WI38 (cell line): Measurements from ENCODE around the gene DPPA3.
"Not testable (repeated sequence)": the region's sequence is repeated elsewhere in the genome, so short reads cannot be mapped to it uniquely, and the experiment has no call there.

Experiments
- H3K4me3 ChIP-seq: 2 replicates; pipeline ENCODE4 v1.5.1; 2011; ENCODE audit warnings: low read depth, mild to moderate bottlenecking, control low read depth, low read length
- CTCF ChIP-seq: IDR thresholded peaks from 2 replicates; pipeline ENCODE4 v1.5.1; 2012; ENCODE audit warnings: low read depth, mild to moderate bottlenecking, control low read depth, low read length

DPPA3 gene

GRCh38 chr12:7731486-7731885, 20.3 kb downstream of the DPPA3 start:
- H3K4me3 ChIP-seq = no peak overlapping the region
- no peak for TF ChIP-seq CTCF

GRCh38 chr12:7732993-7733392, 21.8 kb downstream of the DPPA3 start:
- H3K4me3 ChIP-seq = no peak overlapping the region
- TF ChIP-seq CTCF = no peak

GRCh38 chr12:7747246-7747645, 36.0 kb downstream of the DPPA3 start, which contains the start of gene CLEC4C:
TSS of gene CLEC4C (minus strand) at chr12:7747375. CDS start at chr12:7747348, 27 bp downstream.
- H3K4me3 ChIP-seq = no peak within 1 kb of the TSS
- no peak for TF ChIP-seq CTCF

GRCh38 chr12:7748852-7749251, 37.6 kb downstream of the DPPA3 start:
- H3K4me3 ChIP-seq = no peak overlapping the region

GRCh38 chr12:7749442-7749841, 38.2 kb downstream of the DPPA3 start:
- H3K4me3 ChIP-seq = no peak overlapping the region
- no peak for TF ChIP-seq CTCF

More at GRCh38 chr12:7748852-7749251, 37.6 kb downstream of the DPPA3 start:
- TF ChIP-seq CTCF = no peak

GRCh38 chr12:7750350-7750749, 39.1 kb downstream of the DPPA3 start:
- H3K4me3 ChIP-seq = no peak overlapping the region
- TF ChIP-seq CTCF = no peak

GRCh38 chr12:7751394-7751793, 40.2 kb downstream of the DPPA3 start:
- H3K4me3 ChIP-seq = no peak overlapping the region
- no peak for TF ChIP-seq CTCF

GRCh38 chr12:7751941-7752922, 41.0 kb downstream of the DPPA3 start:
- H3K4me3 ChIP-seq = not testable (repeated sequence)

GRCh38 chr12:7755668-7756067, 44.4 kb downstream of the DPPA3 start:
- not testable (repeated sequence) for H3K4me3 ChIP-seq
